HepG2 (cell line): ENCODE results near the gene DAAM1. TPM values are rescaled to one million over a fixed set of nuclear protein-coding genes. Genes with fewer than 3 reads are reported as not detected.

Experiments used
- HNF4G ChIP-seq, 2 experiments: sonication (generic) in 1 of 2; formaldehyde crosslinking in 1 of 2; IDR thresholded peaks; 2 replicates each; pipeline versions ENCODE4 v1.4.0 to v1.6.1; 2011 to 2020; ENCODE audit warnings: borderline replicate concordance in 2 of 2, low read depth in 2 of 2, mild to moderate bottlenecking in 2 of 2, low read length in 1 of 2, missing genetic modification reagents in 1 of 2, moderate library complexity in 1 of 2
- HOXA7 ChIP-seq: sonication (generic); formaldehyde crosslinking; IDR thresholded peaks from 2 replicates; pipeline ENCODE4 v1.8.1; 2022; ENCODE audit warnings: mild to moderate bottlenecking, missing genetic modification reagents, moderate library complexity
- IKZF4 ChIP-seq: sonication (generic); formaldehyde crosslinking; IDR thresholded peaks from 2 replicates; pipeline ENCODE4 v1.5.1; 2020; ENCODE audit warnings: borderline replicate concordance, mild to moderate bottlenecking, low read depth, missing genetic modification reagents; ENCODE audit errors: not compliant biosample characterization
- ISX ChIP-seq: sonication (generic); formaldehyde crosslinking; conservative IDR thresholded peaks from 2 replicates; pipeline ENCODE4 v1.5.0; 2020; ENCODE audit warnings: missing genetic modification reagents
- MAF1 ChIP-seq: sonication (generic); formaldehyde crosslinking; IDR thresholded peaks from 2 replicates; pipeline ENCODE4 v1.5.0; 2020; ENCODE audit warnings: missing genetic modification reagents, borderline replicate concordance
- NFIB ChIP-seq: sonication (generic); formaldehyde crosslinking; IDR thresholded peaks from 2 replicates; pipeline ENCODE4 v1.9.0; 2021; ENCODE audit warnings: missing genetic modification reagents, mild to moderate bottlenecking, borderline replicate concordance
- ONECUT2 ChIP-seq: sonication (generic); formaldehyde crosslinking; IDR thresholded peaks from 2 replicates; pipeline ENCODE4 v1.4.0; 2020; ENCODE audit warnings: missing genetic modification reagents
- SP1 ChIP-seq, 2 experiments: fragments of 450-650 bp in 1 of 2; sonication (generic) in 1 of 2; formaldehyde crosslinking in 1 of 2; IDR thresholded peaks; 2 replicates each; pipeline versions ENCODE4 v1.4.0 to v1.6.1; 2016 to 2020; ENCODE audit warnings: missing genetic modification reagents in 1 of 2
- SP2 ChIP-seq: sonication (generic); formaldehyde crosslinking; IDR thresholded peaks from 2 replicates; pipeline ENCODE4 v1.5.1; 2020; ENCODE audit warnings: mild to moderate bottlenecking, missing genetic modification reagents
- TEAD2 ChIP-seq: sonication (generic); formaldehyde crosslinking; IDR thresholded peaks from 2 replicates; pipeline ENCODE4 v1.9.0; 2021; ENCODE audit warnings: missing genetic modification reagents
- ZMYM4 ChIP-seq: sonication (generic); formaldehyde crosslinking; IDR thresholded peaks from 2 replicates; pipeline ENCODE4 v1.8.1; 2023; ENCODE audit warnings: mild to moderate bottlenecking, missing genetic modification reagents
- ZNF33A ChIP-seq: sonication (generic); formaldehyde crosslinking; IDR thresholded peaks from 2 replicates; pipeline ENCODE4 v1.5.1; 2020; ENCODE audit warnings: missing genetic modification reagents, mild to moderate bottlenecking, moderate library complexity, borderline replicate concordance
- ZNF564 ChIP-seq: sonication (generic); formaldehyde crosslinking; IDR thresholded peaks from 2 replicates; pipeline ENCODE4 v1.8.1; 2023; ENCODE audit warnings: mild to moderate bottlenecking, missing genetic modification reagents
- ZNF761 ChIP-seq: sonication (generic); formaldehyde crosslinking; conservative IDR thresholded peaks from 2 replicates; pipeline ENCODE4 v1.4.0; 2020; ENCODE audit warnings: mild to moderate bottlenecking, missing genetic modification reagents
- polyA plus RNA-seq, 8 experiments: library from polyadenylated mRNA; depleted of rRNA in 3 of 8; stranded (reverse) in 7 of 8; unstranded in 1 of 8; fragments of >200 nt; fragmentation: Illumina TruSeq in 4 of 8; extraction: Trizol in 4 of 8; gene quantifications; 2 replicates each; pipeline versions ENCODE4 v1.2.1 to v1.2.3, GENCODE V29; 2011 to 2016; ENCODE audit warnings: low read depth in 4 of 8, missing spikeins in 1 of 8, mixed read lengths in 1 of 8; ENCODE audit not compliant: insufficient read depth in 1 of 8
- total RNA-seq, 5 experiments: library from RNA; depleted of rRNA; stranded (reverse); fragments of >200 nt; fragmentation: Illumina TruSeq; extraction: Trizol; gene quantifications; 2 replicates each; pipeline ENCODE4 v1.2.3, GENCODE V29; 2016; ENCODE audit warnings: low read depth in 1 of 5
- TF ChIP-seq, protein P1 (sequence below): sonication (generic); formaldehyde crosslinking; IDR thresholded peaks from 2 replicates; pipeline ENCODE4 v1.8.0; 2022; ENCODE audit warnings: mild to moderate bottlenecking, missing genetic modification reagents, moderate library complexity
- TF ChIP-seq, protein P2 (sequence below): sonication (generic); formaldehyde crosslinking; IDR thresholded peaks from 2 replicates; pipeline ENCODE4 v1.4.0; 2020; ENCODE audit warnings: mild to moderate bottlenecking, missing genetic modification reagents
- TF ChIP-seq, protein P3 (sequence below): sonication (generic); formaldehyde crosslinking; IDR thresholded peaks from 2 replicates; pipeline ENCODE4 v1.8.1; 2023; ENCODE audit warnings: missing genetic modification reagents, mild to moderate bottlenecking, borderline replicate concordance
- TF ChIP-seq, protein P4 (sequence below): sonication (generic); formaldehyde crosslinking; IDR thresholded peaks from 2 replicates; pipeline ENCODE4 v1.5.0; 2020; ENCODE audit warnings: missing genetic modification reagents
- TF ChIP-seq, protein P5 (sequence below): IDR thresholded peaks from 2 replicates; pipeline ENCODE4 v1.6.1; 2012; ENCODE audit warnings: inconsistent platforms
- TF ChIP-seq, protein P6 (sequence below): sonication (generic); formaldehyde crosslinking; conservative IDR thresholded peaks from 2 replicates; pipeline ENCODE4 v1.8.0; 2022; ENCODE audit warnings: missing genetic modification reagents

The DAAM1 gene
- total and polyA plus RNA-seq, 2 of the 13 experiments (the other 11 are each of a cell fraction or from before 2014, with no cell fraction given), result 10.9 to 24.5 TPM

DNA sequence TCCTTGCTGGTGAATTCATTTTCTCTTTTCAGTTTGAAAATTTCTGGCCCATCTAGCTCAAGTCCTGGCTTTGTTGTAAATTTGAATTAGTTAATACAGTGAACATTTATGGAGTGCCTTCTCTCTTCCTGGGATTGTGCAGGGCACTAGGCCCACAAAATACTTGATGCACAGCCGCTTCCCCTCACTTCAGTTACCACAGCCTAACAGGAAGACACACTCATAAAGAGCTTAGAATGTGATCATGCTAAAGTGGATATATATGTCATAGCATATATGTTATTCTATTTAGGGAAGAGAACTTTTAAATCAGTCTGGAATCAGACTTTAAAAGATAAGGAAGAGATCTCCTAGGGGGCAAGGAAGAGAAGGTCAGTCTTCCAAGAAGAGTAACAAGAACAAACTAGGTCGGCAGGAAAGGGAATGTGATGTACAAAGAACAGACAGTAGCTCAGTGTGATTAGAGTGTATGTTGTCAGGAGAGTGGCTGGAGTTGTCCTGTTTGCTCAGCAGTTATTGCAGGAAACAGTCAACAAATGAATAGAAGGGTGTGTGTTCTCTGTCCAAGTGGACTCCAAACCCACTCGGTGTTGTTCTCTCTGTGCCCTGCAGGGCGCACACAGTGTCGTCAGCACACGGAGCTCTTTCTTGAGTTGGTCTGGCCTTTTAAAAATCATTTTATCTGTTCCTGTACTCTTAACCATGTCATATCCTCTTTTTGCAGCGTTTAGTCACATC is 74.4 kb downstream of the DAAM1 start (continued):
- TF ChIP-seq SP1 (IDR thresholded peaks at IDR 0.05) (no peak), SP1 (CRISPR knock-in tag; IDR thresholded peaks at IDR 0.05) (0 out of 2 replicates have a peak, but pooled peaks have one; percentile 25), NFIB (CRISPR knock-in tag) (no peak), IKZF4 (CRISPR knock-in tag) (no peak), HOXA7 (no peak), ZNF761 (no peak), ONECUT2 (CRISPR knock-in tag) (no peak), TEAD2 (CRISPR knock-in tag) (no peak), ZMYM4 (CRISPR knock-in tag) (peak; percentile 89), MAF1 (CRISPR knock-in tag) (no peak), ZNF564 (CRISPR knock-in tag) (no peak), SP2 (CRISPR knock-in tag) (no peak), ZNF33A (CRISPR knock-in tag) (no peak), ISX (CRISPR knock-in tag) (no peak), HNF4G (IDR thresholded peaks at IDR 0.05; ENCODE audit: borderline replicate concordance, low read depth, low read length) (peak; percentile 67; the same call in 1 of the 2 replicates), HNF4G (CRISPR knock-in tag; IDR thresholded peaks at IDR 0.05; ENCODE audit: borderline replicate concordance, low read depth) (no peak)
- TF ChIP-seq, protein P1, sequence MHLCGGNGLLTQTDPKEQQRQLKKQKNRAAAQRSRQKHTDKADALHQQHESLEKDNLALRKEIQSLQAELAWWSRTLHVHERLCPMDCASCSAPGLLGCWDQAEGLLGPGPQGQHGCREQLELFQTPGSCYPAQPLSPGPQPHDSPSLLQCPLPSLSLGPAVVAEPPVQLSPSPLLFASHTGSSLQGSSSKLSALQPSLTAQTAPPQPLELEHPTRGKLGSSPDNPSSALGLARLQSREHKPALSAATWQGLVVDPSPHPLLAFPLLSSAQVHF, result no peak
- TF ChIP-seq, protein P2, sequence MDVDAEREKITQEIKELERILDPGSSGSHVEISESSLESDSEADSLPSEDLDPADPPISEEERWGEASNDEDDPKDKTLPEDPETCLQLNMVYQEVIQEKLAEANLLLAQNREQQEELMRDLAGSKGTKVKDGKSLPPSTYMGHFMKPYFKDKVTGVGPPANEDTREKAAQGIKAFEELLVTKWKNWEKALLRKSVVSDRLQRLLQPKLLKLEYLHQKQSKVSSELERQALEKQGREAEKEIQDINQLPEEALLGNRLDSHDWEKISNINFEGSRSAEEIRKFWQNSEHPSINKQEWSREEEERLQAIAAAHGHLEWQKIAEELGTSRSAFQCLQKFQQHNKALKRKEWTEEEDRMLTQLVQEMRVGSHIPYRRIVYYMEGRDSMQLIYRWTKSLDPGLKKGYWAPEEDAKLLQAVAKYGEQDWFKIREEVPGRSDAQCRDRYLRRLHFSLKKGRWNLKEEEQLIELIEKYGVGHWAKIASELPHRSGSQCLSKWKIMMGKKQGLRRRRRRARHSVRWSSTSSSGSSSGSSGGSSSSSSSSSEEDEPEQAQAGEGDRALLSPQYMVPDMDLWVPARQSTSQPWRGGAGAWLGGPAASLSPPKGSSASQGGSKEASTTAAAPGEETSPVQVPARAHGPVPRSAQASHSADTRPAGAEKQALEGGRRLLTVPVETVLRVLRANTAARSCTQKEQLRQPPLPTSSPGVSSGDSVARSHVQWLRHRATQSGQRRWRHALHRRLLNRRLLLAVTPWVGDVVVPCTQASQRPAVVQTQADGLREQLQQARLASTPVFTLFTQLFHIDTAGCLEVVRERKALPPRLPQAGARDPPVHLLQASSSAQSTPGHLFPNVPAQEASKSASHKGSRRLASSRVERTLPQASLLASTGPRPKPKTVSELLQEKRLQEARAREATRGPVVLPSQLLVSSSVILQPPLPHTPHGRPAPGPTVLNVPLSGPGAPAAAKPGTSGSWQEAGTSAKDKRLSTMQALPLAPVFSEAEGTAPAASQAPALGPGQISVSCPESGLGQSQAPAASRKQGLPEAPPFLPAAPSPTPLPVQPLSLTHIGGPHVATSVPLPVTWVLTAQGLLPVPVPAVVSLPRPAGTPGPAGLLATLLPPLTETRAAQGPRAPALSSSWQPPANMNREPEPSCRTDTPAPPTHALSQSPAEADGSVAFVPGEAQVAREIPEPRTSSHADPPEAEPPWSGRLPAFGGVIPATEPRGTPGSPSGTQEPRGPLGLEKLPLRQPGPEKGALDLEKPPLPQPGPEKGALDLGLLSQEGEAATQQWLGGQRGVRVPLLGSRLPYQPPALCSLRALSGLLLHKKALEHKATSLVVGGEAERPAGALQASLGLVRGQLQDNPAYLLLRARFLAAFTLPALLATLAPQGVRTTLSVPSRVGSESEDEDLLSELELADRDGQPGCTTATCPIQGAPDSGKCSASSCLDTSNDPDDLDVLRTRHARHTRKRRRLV (CRISPR knock-in tag), result no peak
- TF ChIP-seq, protein P3, sequence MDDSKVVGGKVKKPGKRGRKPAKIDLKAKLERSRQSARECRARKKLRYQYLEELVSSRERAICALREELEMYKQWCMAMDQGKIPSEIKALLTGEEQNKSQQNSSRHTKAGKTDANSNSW (CRISPR knock-in tag), result no peak
- TF ChIP-seq, protein P4, sequence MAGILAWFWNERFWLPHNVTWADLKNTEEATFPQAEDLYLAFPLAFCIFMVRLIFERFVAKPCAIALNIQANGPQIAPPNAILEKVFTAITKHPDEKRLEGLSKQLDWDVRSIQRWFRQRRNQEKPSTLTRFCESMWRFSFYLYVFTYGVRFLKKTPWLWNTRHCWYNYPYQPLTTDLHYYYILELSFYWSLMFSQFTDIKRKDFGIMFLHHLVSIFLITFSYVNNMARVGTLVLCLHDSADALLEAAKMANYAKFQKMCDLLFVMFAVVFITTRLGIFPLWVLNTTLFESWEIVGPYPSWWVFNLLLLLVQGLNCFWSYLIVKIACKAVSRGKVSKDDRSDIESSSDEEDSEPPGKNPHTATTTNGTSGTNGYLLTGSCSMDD (CRISPR knock-in tag), result no peak
- TF ChIP-seq, protein P5, sequence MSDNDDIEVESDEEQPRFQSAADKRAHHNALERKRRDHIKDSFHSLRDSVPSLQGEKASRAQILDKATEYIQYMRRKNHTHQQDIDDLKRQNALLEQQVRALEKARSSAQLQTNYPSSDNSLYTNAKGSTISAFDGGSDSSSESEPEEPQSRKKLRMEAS, result no peak
- TF ChIP-seq, protein P6, sequence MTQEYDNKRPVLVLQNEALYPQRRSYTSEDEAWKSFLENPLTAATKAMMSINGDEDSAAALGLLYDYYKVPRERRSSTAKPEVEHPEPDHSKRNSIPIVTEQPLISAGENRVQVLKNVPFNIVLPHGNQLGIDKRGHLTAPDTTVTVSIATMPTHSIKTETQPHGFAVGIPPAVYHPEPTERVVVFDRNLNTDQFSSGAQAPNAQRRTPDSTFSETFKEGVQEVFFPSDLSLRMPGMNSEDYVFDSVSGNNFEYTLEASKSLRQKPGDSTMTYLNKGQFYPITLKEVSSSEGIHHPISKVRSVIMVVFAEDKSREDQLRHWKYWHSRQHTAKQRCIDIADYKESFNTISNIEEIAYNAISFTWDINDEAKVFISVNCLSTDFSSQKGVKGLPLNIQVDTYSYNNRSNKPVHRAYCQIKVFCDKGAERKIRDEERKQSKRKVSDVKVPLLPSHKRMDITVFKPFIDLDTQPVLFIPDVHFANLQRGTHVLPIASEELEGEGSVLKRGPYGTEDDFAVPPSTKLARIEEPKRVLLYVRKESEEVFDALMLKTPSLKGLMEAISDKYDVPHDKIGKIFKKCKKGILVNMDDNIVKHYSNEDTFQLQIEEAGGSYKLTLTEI (CRISPR knock-in tag), result no peak
